Measurements from ENCODE around the gene TENT5A. TPM values are rescaled to one million over a fixed set of nuclear protein-coding genes. Genes with fewer than 3 reads are reported as not detected.
A peak's percentile ranks its signal among the peaks of the same experiment; 100 is the strongest.

Gene TENT5A
- total RNA-seq, 3 donors from 2014 or later = 26.3 to 30.4 (median 29.5) TPM

DNA sequence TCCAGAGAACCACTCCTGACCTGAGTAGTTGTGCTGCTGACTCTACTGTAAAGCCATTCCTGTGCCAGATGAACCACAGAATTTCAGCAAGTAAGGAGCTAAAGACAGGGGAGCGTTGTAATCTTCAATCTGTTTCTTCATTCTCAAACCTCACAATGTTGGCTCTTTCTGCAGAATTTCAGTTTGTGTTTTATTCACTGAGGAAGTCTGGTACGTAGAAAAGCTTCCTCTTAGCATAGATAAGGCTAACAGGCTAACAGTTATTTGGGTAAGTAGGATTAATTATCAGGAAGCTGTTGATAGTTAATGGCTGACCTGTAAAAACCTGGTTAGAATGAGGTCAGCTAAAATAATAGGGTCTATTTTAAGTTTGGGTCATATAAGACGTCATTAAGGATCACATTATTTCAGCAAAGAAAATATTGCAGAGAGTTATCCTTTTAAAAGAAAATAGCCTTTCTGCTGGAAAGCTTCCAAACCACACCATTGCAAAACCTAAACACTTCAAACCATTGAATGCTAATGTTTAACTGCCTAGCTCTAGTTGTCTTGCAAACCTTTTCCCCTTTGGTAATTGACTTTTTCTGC, 14.1 kb upstream of the TENT5A start:
- DNase-seq = peak in 1 of 3 donors; percentile 50
- intact Hi-C loops (cut with DNase I, micrococcal nuclease) = no loop called here
- H3K4me1 ChIP-seq (ENCODE audit: low read depth) = peaks cover 10% of the 10 kb centered on the region
- H3K9me3 ChIP-seq = no peaks in the 10 kb centered on the region
- peak; percentile 62 for ATAC-seq
- H3K4me3 ChIP-seq = no peak overlapping the region
- TF ChIP-seq CTCF (IDR thresholded peaks at IDR 0.05) = no peak
- no peaks in the 10 kb centered on the region for H3K36me3 ChIP-seq (ENCODE audit: low read depth)

DNA sequence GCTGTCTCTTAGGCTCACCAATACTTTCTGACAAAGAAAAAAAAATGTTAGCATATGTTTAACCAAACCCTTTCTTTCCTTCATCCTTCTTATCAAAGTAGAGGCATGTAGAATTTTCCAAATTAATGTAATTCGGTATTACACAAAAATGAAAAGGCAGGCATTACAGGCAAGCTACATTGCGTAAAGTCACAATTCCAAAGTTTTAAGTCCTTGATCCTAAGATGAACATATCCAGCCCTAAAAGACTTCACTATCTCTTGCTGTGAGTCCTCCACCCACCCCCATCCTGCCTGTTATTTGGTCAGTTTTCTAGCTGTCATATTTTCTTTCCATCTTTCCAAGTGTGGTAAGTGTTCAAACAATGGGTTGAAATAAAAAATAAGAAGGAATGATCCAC, 12.1 kb upstream of the TENT5A start:
- no peaks in the 10 kb centered on the region for H3K36me3 ChIP-seq (ENCODE audit: low read depth)
- no peak overlapping the region for H3K4me3 ChIP-seq
- DNase-seq = no peak
- H3K9me3 ChIP-seq = no peaks in the 10 kb centered on the region
- peaks cover 10% of the 10 kb centered on the region for H3K4me1 ChIP-seq (ENCODE audit: low read depth)
- ATAC-seq = no peak
- intact Hi-C loops (cut with DNase I, micrococcal nuclease) = no loop called here
- TF ChIP-seq CTCF (IDR thresholded peaks at IDR 0.05) = no peak

DNA sequence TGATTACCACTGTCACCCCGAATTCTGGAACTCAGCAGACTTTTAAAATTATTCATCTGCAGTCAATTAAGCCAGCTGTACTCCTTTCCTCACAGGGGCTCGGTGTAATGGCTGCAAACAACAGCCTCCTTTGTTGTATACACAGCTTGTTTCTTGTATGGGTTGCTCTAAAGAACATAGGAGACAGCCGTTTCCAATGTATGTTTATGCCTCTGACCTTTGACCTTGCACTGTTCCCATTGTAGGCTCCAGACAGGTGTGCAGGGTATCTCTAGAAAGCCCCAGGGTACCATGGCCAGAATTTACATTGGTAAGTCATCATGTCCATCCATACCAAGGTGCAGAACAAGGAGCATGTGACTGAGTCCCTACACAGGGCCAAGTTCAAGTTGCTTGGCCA, 11.5 kb upstream of the TENT5A start:
- DNase-seq (no peak), ATAC-seq (no peak)
- no peak overlapping the region for H3K4me3 ChIP-seq
- H3K9me3 ChIP-seq = no peaks in the 10 kb centered on the region
- H3K36me3 ChIP-seq (ENCODE audit: low read depth) = no peaks in the 10 kb centered on the region
- peaks cover 10% of the 10 kb centered on the region for H3K4me1 ChIP-seq (ENCODE audit: low read depth)
- TF ChIP-seq CTCF (IDR thresholded peaks at IDR 0.05) = no peak
- intact Hi-C loops (cut with DNase I, micrococcal nuclease) = no loop called here

DNA sequence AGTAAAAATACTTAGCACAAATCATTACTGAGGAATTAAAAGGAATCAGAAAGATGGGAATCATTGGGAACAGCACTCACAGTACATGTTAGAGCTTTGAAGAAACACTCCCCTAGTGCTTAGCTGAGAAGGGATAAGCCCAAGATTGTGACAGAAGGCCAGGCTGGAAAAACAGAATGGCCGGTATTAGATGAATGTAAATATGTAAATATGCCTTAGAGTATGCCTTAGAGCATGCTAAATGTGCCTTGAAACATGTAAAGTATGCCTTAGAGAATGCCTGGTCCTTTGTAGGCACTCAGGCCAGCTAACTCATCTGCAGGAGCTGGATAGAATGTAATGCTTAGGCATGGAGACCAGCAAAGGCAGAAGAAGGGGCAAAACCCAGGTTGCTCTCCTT, 10.6 kb upstream of the TENT5A start:
- H3K9me3 ChIP-seq = no peaks in the 10 kb centered on the region
- no peak overlapping the region for H3K4me3 ChIP-seq
- TF ChIP-seq CTCF (IDR thresholded peaks at IDR 0.05) = no peak
- intact Hi-C loops (cut with DNase I, micrococcal nuclease) = no loop called here
- H3K36me3 ChIP-seq (ENCODE audit: low read depth) = no peaks in the 10 kb centered on the region
- peaks cover 10% of the 10 kb centered on the region for H3K4me1 ChIP-seq (ENCODE audit: low read depth)
- ATAC-seq (no peak), DNase-seq (no peak)

DNA sequence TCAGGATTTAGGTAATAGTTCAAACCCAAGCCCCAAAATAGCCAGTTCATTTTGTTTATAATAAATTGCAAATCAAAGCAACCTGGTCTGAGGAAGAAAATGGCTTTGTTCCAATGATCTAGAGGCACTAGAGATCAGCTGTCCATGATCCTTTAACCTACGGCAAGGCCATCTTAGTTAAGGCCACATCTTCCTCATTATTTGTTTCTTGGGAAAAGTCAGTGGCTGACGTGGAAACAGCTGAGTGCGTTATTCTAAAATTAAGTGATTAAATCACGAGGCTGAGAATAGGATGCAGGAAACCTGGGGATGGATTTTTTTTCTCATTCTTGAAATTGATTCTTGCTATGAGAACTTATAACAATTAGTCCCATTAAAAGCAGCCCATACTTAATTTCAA, 10.1 kb upstream of the TENT5A start:
- intact Hi-C loops (cut with DNase I, micrococcal nuclease) = no loop called here
- H3K4me3 ChIP-seq = no peak overlapping the region
- no peak for TF ChIP-seq CTCF (IDR thresholded peaks at IDR 0.05)
- H3K36me3 ChIP-seq (ENCODE audit: low read depth) = no peaks in the 10 kb centered on the region
- DNase-seq = no peak
- no peaks in the 10 kb centered on the region for H3K9me3 ChIP-seq
- ATAC-seq = no peak
- peaks cover 10% of the 10 kb centered on the region for H3K4me1 ChIP-seq (ENCODE audit: low read depth)

DNA sequence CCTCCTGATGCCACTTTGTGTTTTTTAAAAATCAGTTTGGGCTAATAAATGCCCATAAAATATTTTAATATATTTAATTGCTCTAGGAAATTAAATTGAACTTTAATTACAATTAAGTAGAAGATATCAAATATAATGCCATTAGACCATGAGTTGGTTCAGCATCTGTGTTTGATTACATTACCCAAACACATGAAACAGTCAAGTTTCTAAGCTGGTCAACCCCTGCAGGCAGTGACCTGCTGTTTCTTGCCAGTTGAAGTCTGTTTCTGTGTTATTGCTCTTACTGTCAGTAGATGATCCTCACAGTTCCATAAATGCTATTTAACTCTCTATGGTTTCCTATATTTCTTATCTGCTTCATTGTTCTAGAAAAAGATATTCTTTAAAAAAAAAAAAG, 9.7 kb upstream of the TENT5A start:
- Histone ChIP-seq H3K4me1 (ENCODE audit: low read depth) (peaks cover 7% of the 10 kb centered on the region), H3K9me3 (no peaks in the 10 kb centered on the region), H3K36me3 (ENCODE audit: low read depth) (no peaks in the 10 kb centered on the region), H3K4me3 (no peak overlapping the region)
- no peak for TF ChIP-seq CTCF (IDR thresholded peaks at IDR 0.05)
- intact Hi-C loops (cut with DNase I, micrococcal nuclease) = no loop called here
- ATAC-seq = no peak
- DNase-seq = no peak

Measured in mucosa of descending colon (tissue), 3 donors.